Suprapubic skin (tissue), 4 donors: ENCODE measurements around the gene CFAP74.

Experiments used
- EP300 ChIP-seq: sonication (generic); formaldehyde crosslinking; IDR thresholded peaks from one replicate; pipeline ENCODE4 v1.6.1; 2017; ENCODE audit warnings: antibody characterized with exemption
- POLR2A ChIP-seq, 2 donors: fragments of 450-650 bp; IDR thresholded peaks; one replicate each; pipeline ENCODE4 v1.6.1; 2017; ENCODE audit warnings: antibody characterized with exemption in 2 of 2, mild to moderate bottlenecking in 2 of 2, moderate library complexity in 2 of 2
- POLR2AphosphoS5 ChIP-seq, 3 donors: sonication (generic); formaldehyde crosslinking; IDR thresholded peaks; one replicate each; pipeline ENCODE4 v1.6.1; 2017; ENCODE audit warnings: antibody characterized with exemption in 3 of 3
- TF ChIP-seq, protein P1 (sequence below), 2 donors: fragments of 200-600 bp in 1 of 2; fragments of 450-650 bp in 1 of 2; sonication (generic) in 1 of 2; IDR thresholded peaks; one replicate each; pipeline ENCODE4 v1.5.1; 2016 to 2019; ENCODE audit warnings: antibody characterized with exemption in 2 of 2, mild to moderate bottlenecking in 1 of 2, moderate library complexity in 1 of 2

DNA sequence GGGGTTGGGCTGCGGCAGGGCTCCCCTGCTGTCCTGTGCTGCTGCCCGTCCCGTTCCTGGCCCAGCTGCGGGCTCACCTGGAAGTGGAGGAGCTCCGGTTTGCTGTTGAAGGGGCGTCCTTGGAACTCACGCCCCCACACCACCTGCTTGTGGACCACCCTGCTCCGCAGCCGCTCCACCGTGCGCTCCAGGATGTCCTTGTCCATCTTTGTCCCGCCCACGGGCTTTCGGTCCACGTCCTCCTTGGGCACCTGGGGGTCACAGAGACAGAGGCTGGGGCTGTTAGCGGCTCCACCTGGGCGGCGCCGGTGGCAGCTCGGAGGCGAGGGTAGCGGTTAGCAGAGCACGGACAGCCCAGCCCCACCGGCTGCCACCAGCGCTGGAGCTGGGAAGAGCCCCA, 38.8 kb downstream of the CFAP74 start:
- TF ChIP-seq, protein P1, sequence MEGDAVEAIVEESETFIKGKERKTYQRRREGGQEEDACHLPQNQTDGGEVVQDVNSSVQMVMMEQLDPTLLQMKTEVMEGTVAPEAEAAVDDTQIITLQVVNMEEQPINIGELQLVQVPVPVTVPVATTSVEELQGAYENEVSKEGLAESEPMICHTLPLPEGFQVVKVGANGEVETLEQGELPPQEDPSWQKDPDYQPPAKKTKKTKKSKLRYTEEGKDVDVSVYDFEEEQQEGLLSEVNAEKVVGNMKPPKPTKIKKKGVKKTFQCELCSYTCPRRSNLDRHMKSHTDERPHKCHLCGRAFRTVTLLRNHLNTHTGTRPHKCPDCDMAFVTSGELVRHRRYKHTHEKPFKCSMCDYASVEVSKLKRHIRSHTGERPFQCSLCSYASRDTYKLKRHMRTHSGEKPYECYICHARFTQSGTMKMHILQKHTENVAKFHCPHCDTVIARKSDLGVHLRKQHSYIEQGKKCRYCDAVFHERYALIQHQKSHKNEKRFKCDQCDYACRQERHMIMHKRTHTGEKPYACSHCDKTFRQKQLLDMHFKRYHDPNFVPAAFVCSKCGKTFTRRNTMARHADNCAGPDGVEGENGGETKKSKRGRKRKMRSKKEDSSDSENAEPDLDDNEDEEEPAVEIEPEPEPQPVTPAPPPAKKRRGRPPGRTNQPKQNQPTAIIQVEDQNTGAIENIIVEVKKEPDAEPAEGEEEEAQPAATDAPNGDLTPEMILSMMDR (IDR thresholded peaks at IDR 0.05): no peak
- TF ChIP-seq POLR2A (IDR thresholded peaks at IDR 0.05) (no peak), POLR2AphosphoS5 (IDR thresholded peaks at IDR 0.05) (no peak), EP300 (no peak)
